Activated T-cell treated with anti-CD3 and anti-CD28 coated beads, Interleukin-2, amount 50 U/mL, for 48 hours (primary cell): ENCODE results near the gene SUFU.

Experiments used
- DNase-seq, 2 experiments: peaks; one replicate each; pipeline ENCODE4 v3.0.0-alpha.2; 2020

SUFU gene

GRCh38 chr10:102642736-102643335 lies 139.1 kb downstream of the SUFU start:
- DNase-seq: peak in 1 of 2 experiments; percentile 61

- DNase-seq: peak; percentile 73 to 80
Observed at GRCh38 chr10:102643336-102644065, 139.7 kb downstream of the SUFU start.

- peak in 1 of 2 experiments; percentile 77 for DNase-seq
Observed at GRCh38 chr10:102644066-102644645, 140.4 kb downstream of the SUFU start, which contains the start of gene TRIM8. TRIM8 (plus strand) TSS chr10:102644479; CDS start chr10:102644618, 139 bp downstream.

GRCh38 chr10:102644646-102645387 lies 141.0 kb downstream of the SUFU start:
- DNase-seq: peak; percentile 83 to 88

- no peak for DNase-seq
Observed at GRCh38 chr10:102645388-102645740, 141.6 kb downstream of the SUFU start.

- DNase-seq: peak; percentile 88 to 89
Observed at GRCh38 chr10:102645741-102646609, 142.2 kb downstream of the SUFU start.

GRCh38 chr10:102646610-102647442 lies 143.1 kb downstream of the SUFU start:
- peak; percentile 68 to 71 for DNase-seq

- no peak for DNase-seq
Observed at GRCh38 chr10:102647443-102648268, 143.9 kb downstream of the SUFU start.

- peak in 1 of 2 experiments; percentile 27 for DNase-seq
Observed at GRCh38 chr10:102648269-102648888, 144.6 kb downstream of the SUFU start.

GRCh38 chr10:102648889-102649796 lies 145.4 kb downstream of the SUFU start:
- peak in 1 of 2 experiments; percentile 59 for DNase-seq

- DNase-seq: no peak
Observed at GRCh38 chr10:102649797-102650654, 146.3 kb downstream of the SUFU start.

- DNase-seq: no peak
Observed at GRCh38 chr10:102650655-102651454, 147.1 kb downstream of the SUFU start.

- no peak for DNase-seq
Observed at GRCh38 chr10:102651455-102652169, 147.8 kb downstream of the SUFU start.

GRCh38 chr10:102652170-102652916 lies 148.6 kb downstream of the SUFU start:
- peak in 1 of 2 experiments; percentile 34 for DNase-seq

GRCh38 chr10:102653060-102653459 lies 149.3 kb downstream of the SUFU start:
- DNase-seq: no peak
